GM18858 (cell line): ENCODE measurements around the gene GSTM4.

Experiments used
- ATAC-seq: cut with Tn5 transposase; IDR thresholded peaks from one replicate; pipeline ENCODE4 v1.9.1; 2021; ENCODE audit not compliant: unreplicated experiment

Gene GSTM4

GRCh38 chr1:109655615-109656519 is at the start of gene GSTM4:
GSTM4 (plus strand) TSS chr1:109656099; CDS start chr1:109656390, 291 bp downstream.
- peak; percentile 60 for ATAC-seq

- ATAC-seq = no peak
These were observed 46.0 kb upstream of the GSTM4 start for GRCh38 chr1:109609881-109610280.

GRCh38 chr1:109610609-109611307 is 45.1 kb upstream of the GSTM4 start:
- ATAC-seq = no peak

GRCh38 chr1:109611308-109611990 is 44.5 kb upstream of the GSTM4 start:
- no peak for ATAC-seq

- no peak for ATAC-seq
These were observed 42.3 kb upstream of the GSTM4 start for GRCh38 chr1:109613361-109614147.

GRCh38 chr1:109615879-109616278 is 40.0 kb upstream of the GSTM4 start:
- ATAC-seq = no peak

GRCh38 chr1:109616391-109616790 is 39.5 kb upstream of the GSTM4 start:
- no peak for ATAC-seq

- no peak for ATAC-seq
These were observed 38.6 kb upstream of the GSTM4 start for GRCh38 chr1:109617291-109617801.

GRCh38 chr1:109618661-109619575 is 37.0 kb upstream of the GSTM4 start:
- no peak for ATAC-seq

GRCh38 chr1:109619576-109620400 is 36.1 kb upstream of the GSTM4 start, which contains the start of the genes AMPD2 and GNAT2:
AMPD2 (plus strand) TSS chr1:109619837; CDS start chr1:109621176, 1,339 bp downstream.
GNAT2 (minus strand) TSS chr1:109619616; CDS start chr1:109612870, 6,746 bp downstream.
- no peak for ATAC-seq

GRCh38 chr1:109620401-109620791 is 35.5 kb upstream of the GSTM4 start:
- ATAC-seq = no peak

GRCh38 chr1:109620841-109621286 is 35.0 kb upstream of the GSTM4 start:
- ATAC-seq = peak; percentile 67

GRCh38 chr1:109621379-109622136 is 34.3 kb upstream of the GSTM4 start:
- no peak for ATAC-seq

- ATAC-seq = no peak
These were observed 33.6 kb upstream of the GSTM4 start for GRCh38 chr1:109622137-109622892.

- ATAC-seq = no peak
These were observed 33.0 kb upstream of the GSTM4 start for GRCh38 chr1:109622895-109623294.

GRCh38 chr1:109623601-109624161 is 32.2 kb upstream of the GSTM4 start:
- ATAC-seq = no peak
